Measurements from ENCODE around the gene NEDD9. TPM values are rescaled to one million over a fixed set of nuclear protein-coding genes. Genes with fewer than 3 reads are reported as not detected.

Gene NEDD9
- total and polyA plus RNA-seq, 2 of the 13 experiments (the other 11 are each of a cell fraction or from before 2014, with no cell fraction given) = 27.1 to 389 TPM

GRCh38 chr6:11197175-11197536, 35.3 kb downstream of the NEDD9 start (continued):
- no peak for TF ChIP-seq TFDP1 (CRISPR knock-in tag; IDR thresholded peaks at IDR 0.05; ENCODE audit: borderline replicate concordance)
- 0 out of 2 replicates have a peak, but pooled peaks have one; percentile 3 for TF ChIP-seq IRF2 (CRISPR knock-in tag; IDR thresholded peaks at IDR 0.05)
- TF ChIP-seq CREB3 (CRISPR knock-in tag; IDR thresholded peaks at IDR 0.05) = no peak
- TF ChIP-seq ZBTB2 (CRISPR knock-in tag; IDR thresholded peaks at IDR 0.05; ENCODE audit: low read depth) = no peak
- no peak for TF ChIP-seq ATF7-NPFF (CRISPR knock-in tag; IDR thresholded peaks at IDR 0.05; ENCODE audit: low read depth)
- TF ChIP-seq RFX3 (CRISPR knock-in tag; IDR thresholded peaks at IDR 0.05) = no peak
- TF ChIP-seq ZC3H13 (CRISPR knock-in tag; IDR thresholded peaks at IDR 0.05) = no peak
- no peak for TF ChIP-seq ZFP41 (CRISPR knock-in tag; IDR thresholded peaks at IDR 0.05; ENCODE audit: borderline replicate concordance)
- no peak for TF ChIP-seq MEIS2 (CRISPR knock-in tag; IDR thresholded peaks at IDR 0.05)
- TF ChIP-seq ARID5B (CRISPR knock-in tag; IDR thresholded peaks at IDR 0.05) = no peak
- TF ChIP-seq SSRP1 (CRISPR knock-in tag; IDR thresholded peaks at IDR 0.05) = peak; percentile 7; the same call in 1 of the 2 replicates

Measured in HepG2 (cell line).